ENCODE measurements around the gene PTPRN2.
A peak's percentile ranks its signal among the peaks of the same experiment; 100 is the strongest.

Gene PTPRN2

DNA sequence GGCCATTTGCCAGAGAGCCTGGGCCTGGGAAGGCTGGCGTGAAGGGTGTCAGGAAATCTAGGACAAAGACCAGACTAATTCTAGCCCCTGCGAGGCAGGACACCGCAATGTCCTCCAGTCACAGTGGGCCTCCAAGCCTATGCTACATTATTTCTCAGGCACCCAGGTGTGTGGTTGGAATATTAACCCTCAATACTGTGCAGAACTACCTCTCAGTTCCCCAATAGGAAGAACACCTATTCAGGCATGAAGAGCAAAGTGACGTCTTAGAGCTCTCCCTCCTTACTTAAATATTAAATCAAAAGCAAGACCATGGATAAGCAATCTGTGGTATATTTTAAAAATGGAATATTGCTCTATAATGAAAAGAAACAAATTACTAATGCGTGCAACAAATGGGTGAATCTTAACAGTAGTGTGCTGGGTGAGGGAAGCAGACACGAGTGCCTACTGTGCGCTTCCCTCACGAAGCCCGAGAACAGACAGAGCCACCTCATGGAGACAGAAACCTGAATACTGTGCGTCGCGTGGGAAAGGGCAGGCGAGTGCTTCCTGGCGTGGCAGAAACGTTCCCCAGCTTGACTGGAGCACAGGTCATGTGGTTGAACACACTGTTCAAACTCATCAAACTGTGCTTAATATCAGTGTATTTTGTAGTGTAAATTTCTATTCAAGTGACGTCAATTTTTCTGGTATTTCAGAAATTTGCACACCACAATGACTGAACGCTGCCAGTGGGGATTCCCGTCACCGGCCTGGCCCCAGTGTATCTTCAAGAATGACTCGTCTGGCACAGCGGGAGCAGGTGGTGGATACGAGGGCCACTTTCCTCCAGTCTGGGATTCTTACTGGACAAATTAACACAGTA lies 15.5 kb upstream of the PTPRN2 start:
- no peak for DNase-seq (ENCODE audit: low spot score)

DNA sequence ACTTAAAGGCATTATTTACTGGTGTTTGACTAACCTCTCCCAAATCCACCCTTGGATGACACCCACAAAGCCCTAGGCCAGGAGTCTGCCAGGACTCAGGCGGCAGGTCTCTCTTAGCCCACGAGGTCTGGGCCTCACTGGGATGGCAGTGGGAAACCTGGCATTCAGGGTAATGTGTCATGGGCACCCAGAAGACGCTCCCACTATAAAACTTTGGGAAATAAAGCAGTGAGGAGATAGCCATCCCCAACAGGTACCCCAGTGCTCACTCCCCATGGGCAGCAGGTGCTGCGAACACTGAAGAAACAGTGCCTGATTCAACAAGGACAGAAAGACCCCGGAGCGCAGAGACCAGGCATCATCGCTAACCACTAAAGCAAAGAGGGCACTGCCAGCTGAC lies 14.4 kb upstream of the PTPRN2 start:
- DNase-seq (ENCODE audit: low spot score) = no peak

DNA sequence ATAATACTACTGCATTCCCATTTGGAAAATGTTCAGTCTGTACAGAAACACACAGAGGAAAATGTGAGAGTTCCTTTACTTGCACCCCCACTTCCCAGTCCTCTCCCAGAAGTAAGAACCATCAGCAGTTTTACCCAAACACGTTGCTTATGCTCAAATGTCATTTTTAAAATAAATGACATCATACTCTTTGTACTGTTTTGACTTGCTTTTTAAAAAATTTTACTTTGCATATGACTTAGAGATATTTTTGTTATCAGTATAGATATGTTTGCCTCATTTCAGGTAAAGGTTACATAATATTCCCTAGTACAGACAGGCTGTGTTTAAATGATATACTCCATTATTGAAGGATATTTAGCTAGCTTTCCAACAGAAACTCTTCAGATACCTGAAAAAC lies 13.5 kb upstream of the PTPRN2 start:
- no peak for DNase-seq (ENCODE audit: low spot score)

DNA sequence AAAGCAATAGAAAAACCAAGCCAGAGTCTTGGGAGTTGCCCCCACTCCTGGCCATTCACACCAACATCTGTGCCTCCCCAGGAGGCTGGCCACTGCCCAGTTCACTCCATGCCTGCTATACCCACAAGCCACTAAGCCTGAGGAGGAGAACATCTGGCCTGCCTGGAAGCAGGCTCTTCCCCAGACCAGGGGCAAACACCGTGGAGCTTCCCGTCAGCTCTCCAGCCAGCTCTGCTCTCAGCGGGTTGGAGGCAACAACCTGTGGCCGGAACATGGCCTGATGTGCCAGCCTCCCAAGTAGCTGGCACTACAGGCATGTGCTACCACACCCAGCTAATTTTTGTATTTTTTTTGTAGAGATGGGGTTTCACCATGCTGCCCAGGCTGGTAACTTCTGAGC lies 9.1 kb upstream of the PTPRN2 start:
- DNase-seq (ENCODE audit: low spot score) = no peak

DNA sequence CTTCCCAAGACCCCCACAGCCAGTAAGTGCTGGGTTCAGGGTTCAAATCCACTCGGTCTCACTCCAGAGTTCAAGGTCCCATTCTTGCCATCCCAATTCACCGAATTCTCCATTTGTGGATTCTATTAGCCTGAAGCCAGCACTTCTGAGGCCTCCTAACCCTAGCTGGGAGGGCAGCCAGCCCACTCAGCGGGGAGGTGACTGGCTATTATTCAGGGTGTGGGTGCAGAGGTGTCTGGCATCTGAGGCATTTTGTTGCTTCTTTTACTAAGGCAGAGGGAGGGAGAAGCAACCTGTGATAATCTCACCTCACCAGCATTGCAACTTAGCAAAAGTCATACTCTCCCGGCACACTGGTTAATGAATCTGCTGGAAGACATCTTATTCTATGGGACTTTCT lies 8.7 kb upstream of the PTPRN2 start:
- DNase-seq (ENCODE audit: low spot score) = no peak

DNA sequence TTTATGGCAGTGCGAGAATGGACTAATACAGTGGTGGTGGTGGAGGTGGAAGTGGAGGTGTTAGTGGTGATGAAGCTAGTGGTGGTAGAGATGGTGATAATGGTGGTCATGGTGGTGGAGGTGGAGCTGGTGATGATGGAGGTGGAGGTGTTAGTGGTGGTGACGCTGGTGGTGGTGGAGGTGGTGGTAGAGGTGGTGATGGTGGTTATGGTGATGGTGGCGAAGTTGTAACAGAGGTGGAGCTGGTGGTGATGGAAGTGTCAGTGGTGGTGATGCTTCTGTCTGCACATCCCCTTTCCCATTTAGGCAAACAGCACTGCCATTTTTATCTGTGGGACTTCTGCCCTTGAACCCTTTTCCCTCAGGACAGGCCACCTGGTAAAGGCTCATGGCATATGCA lies 7.4 kb upstream of the PTPRN2 start:
- DNase-seq (ENCODE audit: low spot score) = no peak

DNA sequence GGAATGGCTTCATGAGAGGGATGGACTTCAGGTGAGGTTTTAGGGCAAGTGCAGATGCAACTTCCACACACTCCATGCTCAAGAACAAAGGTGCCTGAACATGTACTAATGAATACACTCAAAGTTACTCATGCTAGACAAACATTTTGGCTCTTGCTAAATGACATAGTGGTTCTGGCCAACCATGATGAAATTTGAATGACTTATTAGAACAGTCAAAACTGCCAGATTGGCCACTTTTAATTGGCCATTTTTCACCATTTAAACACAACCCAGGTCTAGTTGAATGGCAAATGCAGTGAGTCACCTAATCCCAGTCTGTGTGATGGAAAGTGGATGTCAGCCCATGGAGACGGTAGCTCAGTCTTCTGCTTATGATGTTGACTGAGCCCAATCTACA lies 4.9 kb upstream of the PTPRN2 start:
- DNase-seq (ENCODE audit: low spot score) = no peak

DNA sequence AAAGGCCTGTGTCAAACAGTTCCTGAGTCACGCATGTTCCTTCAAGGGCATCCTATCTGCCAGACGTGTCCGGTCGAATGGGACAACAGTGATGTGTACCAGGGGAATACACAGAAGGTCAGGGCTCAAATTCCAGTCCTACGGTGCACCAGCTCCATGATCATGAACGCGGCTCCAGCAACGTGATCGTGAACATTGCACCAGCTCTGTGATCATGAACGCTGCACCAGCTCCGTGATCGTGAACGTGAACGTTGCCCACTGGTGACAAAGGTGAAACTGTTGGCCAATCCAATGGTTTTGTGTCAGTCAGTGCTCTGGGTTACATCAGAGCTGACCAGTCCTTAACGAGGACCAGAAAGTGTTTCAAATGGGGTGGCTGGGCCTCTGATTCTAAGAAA lies 4.3 kb upstream of the PTPRN2 start:
- no peak for DNase-seq (ENCODE audit: low spot score)

DNA sequence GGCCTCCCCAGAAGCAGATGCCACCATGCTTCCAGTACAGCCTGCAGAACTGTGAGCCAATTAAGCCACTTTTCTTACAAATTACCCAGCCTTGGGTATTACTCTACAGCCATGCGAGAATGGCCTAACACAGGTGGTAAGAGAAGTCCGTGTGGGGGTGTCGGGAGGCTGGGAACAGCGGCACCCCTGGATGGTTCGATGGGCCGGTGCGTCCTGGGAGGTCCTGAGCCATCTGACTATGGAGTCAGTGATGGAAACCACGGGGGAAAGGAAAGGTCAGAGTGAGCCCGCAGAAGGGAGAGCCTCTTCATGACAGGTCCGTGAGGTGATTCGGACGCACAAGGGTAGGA lies 2.5 kb upstream of the PTPRN2 start:
- no peak for DNase-seq (ENCODE audit: low spot score)

DNA sequence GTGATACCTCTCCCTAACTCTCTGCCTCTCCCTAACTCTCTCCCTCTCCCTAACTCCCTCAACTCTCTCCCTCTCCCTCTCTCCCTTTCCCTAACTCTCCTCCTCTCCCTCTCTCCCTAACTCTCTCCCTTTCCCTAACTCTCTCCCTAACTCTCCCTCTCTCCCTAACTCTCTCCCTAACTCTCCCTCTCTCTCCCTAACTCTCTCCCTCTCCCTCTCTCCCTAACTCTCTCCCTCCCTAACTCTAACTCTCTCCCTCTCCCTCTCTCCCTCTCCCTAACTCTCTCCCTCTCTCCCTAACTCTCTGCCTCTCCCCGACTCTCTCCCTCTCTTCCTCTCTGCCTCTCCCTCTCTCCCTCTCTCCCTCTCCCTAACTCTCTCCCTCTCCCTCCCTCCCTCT lies 2.0 kb upstream of the PTPRN2 start:
- DNase-seq (ENCODE audit: low spot score) = no peak

DNA sequence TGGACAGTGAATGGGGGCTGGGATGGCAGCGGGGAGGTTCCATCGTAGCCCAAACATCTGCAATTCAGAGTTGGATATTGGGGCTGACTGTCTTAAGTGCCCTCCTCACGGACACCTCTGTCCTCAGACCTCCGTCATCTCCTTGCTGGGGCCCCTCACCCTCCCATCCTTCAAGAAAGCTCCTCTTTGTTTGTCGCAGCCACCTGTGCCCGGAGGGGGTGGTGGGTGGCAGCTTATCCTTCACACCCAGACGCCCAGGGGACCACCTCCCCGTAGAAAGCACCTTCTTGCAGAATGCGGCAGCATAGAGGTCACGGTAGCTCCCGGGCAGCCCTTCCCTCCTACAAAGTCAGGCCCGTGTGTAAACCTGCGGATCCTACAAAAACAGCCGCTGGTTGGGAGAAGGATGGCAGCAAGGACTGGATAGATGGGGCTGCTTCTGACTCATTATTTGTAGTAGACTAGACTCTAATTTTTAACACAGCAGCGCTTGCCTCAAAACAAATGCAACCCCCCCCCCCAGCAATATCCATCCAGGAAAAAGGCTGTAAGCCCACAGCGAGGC lies 1.3 kb upstream of the PTPRN2 start:
- DNase-seq (ENCODE audit: low spot score) = no peak

DNA sequence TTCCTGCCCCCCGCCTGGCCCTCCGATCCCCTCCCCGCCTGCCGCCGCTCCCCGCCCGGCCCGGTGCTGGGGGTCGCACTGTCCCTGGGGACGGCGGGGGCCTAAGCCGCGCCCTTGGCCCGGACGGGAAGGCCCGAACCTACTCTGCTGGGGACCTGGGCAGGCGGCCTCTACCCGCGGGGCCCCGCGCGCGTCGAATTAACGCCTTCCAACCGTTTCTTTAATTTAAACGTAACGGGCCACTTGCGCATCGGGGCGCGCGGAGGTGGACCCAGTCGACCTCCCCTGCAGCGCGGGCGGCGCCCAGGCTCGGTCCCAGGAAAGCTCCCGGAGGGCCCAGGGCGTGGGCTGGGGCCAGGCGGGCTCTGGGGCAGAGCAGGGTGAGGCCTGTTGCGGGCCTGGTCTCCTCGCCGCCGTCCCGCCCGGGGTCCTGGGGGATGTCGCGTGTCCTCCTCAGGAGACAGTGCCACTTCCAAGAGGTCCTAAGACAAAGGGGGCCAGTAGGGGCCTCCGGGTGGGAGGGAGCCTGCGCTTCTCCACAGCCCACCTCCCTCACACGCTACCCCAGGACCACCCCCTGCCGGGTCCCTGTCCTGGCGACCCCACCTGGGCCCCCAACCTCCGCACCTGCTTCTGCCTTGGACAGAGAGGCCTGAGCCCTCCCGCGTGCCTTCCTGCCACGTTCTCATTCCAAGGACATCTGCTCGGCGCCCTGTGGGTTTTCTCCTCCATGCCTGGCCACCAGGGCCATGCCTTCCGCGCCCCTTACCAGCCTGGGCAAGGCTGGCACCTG lies 658 bp upstream of the PTPRN2 start:
- peak; percentile 57 for DNase-seq (ENCODE audit: low spot score)

DNA sequence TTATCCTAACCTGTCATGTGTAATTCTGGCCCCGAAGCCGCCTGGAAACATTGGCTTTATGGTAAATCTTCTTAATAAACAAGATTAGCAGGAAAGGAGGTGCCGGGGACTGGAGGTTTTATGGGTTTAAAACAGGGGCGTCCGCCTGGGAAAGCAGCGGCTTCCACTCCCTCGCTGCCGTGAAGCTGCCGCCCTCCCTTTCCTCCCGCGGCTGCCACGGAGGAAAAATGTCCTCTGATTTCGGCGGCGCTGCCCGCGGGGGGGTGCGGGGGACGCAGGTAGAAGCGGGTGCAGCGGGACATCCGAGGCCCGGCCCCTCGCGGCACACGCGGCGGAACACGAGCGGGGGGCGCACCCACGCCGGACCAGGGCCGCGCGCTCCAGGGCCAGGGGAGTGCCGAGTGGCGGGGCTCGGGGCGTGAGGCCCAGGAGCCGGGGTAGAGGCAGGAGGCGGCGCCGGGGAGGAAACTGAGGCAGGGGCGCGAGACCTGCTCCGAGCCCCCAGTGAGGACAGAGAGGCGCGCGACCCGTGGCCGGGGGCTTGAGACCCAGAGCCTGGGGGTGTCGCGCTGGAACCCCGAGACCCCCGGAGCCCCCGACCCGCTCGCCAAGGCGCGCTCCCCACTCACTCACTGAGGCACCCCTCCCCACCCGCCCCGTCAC lies 993 bp downstream of the PTPRN2 start:
- peak; percentile 62 for DNase-seq (ENCODE audit: low spot score)

DNA sequence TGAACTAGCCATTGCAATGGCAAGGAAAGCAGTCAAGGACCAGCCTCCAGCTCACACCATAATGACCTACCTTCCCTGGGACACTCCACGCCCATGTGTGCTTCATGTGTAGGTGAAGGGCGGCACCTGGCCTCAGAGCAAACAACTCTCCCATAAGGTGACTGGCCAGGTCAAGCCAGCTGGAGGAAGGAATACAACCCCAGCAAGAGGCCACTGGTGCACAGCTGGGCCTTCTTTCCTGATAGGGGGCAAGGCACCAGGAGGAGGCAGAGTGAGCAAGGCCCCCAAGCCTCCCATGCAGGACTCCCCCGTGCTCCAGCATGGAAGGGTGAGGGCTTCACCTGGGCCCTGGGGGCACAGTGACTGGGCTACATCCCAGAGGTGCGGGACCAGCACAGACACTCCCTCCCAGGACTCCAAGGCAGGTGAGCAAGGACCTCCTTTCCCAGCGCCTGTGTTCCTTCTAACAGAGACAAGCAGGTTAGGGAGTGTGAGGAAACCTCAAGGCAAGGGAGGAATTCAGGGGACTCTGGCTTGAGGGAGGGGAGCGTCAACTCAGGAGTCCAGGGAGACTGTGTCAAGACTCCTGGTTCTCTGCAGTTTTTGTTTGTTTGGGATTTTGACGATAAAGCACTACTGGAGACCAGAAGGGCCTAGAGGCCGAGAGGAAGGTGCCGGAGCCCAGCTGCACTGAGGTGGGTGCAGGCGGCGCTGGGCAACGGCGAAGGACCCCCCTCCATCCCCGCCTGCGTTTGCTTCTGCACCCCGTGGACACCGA lies 1.7 kb downstream of the PTPRN2 start:
- DNase-seq (ENCODE audit: low spot score) = no peak

DNA sequence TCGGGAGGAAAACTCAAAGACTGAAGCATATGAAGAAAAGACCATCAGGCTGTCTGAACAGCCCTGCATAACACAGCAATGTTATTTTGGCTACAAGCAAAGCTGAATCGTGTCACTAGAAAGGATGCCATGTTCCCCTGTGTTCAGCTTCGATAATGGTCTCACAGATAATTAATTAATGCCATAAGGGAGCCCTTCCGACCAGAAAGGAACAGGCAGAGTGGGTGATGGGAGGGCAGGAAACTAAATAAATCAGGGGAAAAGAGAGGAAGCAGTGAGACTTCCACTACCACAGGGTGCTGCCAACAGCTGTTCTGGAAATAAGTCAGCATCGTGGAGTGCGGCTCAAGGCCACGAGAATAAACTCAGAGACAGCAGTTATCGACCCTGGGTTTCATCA lies 3.2 kb downstream of the PTPRN2 start:
- DNase-seq (ENCODE audit: low spot score) = no peak

DNA sequence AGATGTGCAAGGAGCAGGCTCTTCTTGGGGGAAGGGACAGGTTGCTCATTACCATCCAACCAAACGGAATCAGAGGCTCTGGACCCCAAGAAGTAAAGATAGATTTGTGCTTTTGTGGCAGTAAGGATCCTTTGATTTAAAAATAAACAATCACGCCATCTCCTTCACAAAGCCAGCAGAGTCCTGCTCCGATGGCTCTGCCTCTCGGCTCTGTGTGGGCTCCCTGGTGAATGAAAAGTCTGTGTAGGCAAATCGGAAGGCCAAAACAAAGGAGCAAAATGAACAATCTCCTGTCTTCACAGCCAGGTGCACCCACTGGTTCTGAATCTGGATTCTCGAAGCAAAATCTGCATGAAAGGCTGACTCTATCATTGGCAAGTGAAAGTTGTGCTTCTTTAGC lies 3.8 kb downstream of the PTPRN2 start:
- no peak for DNase-seq (ENCODE audit: low spot score)

DNA sequence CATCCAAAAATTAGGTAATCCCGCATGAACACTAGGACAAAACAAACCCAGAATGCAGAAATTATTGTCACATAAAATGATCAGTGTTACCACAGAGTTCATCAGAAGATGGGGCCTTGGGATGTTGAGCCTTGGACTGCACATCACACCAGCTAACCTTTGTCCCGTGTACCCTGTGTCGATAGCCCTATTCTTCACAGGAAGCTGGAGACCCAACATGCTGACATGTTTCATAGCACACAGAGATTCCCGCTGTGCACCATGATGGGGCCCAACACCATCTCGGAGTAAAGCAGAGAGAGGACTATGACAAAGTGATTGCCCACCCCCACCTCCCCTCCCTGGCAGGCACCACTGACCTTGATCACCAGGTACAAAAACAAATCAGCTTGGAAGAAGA lies 4.5 kb downstream of the PTPRN2 start:
- DNase-seq (ENCODE audit: low spot score) = no peak

DNA sequence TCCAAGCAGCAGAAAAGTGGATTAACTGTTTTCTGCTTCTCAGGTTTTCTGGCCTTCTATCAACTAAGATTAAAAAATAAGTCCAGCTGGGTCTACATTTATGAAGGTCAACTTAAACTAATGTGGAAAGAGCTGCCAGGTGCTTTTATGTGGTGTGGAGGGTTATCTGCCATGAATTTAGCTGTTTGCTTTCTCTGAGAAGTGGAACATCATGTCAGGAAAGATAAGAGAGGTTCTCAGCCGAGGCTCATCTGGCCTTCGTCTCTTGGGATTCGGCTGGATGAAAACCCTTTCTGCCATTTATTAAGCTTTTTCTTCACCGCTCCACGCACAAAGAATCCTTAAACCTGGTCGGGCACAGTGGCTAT lies 5.5 kb downstream of the PTPRN2 start:
- no peak for DNase-seq (ENCODE audit: low spot score)

DNA sequence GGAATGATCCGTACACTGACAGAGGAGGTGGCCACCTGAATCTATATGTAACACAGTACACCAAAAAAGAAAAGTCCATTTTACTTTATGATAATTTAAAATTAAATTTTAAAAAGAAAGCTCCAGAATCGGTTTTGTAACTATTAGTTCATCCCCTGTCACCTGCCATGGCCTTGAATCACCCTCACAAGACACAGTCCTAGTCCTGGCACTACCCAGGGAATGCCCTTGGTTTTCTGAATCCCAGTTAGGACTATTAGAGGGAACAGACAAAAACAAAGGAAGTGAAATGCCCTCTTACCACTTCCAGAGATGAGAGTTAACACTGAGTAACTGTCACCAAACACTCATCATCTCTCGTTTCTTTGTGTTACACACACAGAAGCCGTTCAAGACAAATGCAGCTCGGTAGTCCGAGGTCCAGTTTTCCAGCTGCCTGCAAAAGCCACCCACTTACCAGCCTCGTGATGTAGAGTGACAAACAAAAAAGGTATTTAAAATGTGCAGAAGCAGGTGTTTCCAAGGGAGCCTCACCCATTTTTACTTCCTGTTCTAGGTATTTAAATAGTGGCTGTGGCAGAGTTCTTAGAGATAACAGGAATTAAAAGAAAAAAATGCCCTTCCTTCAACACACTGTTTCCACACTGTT lies 6.1 kb downstream of the PTPRN2 start:
- DNase-seq (ENCODE audit: low spot score) = no peak

DNA sequence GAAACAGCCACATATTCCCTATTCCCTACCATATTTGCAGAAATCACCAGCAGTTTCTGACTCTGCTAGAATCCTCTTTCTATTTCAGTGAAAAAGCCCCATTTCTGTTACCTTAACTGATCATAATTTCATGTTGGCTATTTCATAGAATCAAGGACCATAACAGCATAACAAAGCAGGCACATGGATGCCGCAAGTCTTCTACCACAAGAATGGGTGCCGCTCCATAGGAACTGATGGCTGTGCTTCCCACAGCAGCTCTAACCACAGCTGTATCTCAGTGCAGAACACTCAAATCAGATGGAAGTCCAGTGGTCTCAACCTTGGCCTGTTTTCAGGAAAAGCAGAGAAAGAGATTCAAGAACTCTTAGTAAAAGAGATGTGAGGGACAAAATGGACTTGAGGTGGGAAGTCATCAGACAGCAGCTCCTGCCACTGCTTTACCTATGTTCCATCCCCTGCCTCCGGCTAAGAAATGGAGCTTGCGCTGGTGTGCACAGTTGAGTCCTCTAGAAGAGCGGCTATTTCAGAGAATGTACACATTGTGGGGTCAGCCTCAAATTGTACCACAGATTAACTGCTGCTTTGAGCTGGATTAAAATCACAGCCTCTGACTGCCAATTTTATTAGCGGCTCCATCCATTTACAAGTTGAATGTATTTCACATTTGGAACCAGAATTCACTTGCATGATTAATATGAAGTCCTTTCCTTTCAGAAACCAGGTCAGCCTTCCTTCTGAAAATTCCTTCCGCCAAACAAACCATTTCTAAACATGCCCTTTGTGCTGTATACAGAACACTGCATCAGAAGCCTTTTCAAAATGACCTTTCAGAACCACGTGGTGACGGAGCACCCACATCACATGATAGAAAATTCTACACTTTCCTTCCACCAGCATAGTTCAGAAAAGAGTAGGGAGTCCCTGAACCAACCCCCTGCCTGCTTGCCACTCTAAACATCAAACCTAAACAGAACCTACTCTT lies 7.7 kb downstream of the PTPRN2 start:
- no peak for DNase-seq (ENCODE audit: low spot score)

Data from D341Med (cell line).